Chondrocyte (in vitro differentiated cells): Measurements from ENCODE around the gene RASA1. TPM values are rescaled to one million over a fixed set of nuclear protein-coding genes. Genes with fewer than 3 reads are reported as not detected.

Experiments
- DNase-seq: peaks from one replicate; pipeline ENCODE4 v3.0.0; 2021; ENCODE audit warnings: mixed read lengths, low spot score
- H3K27ac Mint-ChIP-seq: one replicate; pipeline ENCODE4 v1.8.0; 2021; ENCODE audit warnings: mild to moderate bottlenecking, moderate library complexity, mixed read lengths; ENCODE audit not compliant: unreplicated experiment
- H3K27me3 Mint-ChIP-seq: 2 replicates; pipeline ENCODE4 v1.8.0; 2021; ENCODE audit warnings: low read depth, mixed read lengths
- H3K36me3 Mint-ChIP-seq: 2 replicates; pipeline ENCODE4 v1.8.0; 2021; ENCODE audit warnings: low read depth, mixed read lengths
- H3K4me1 Mint-ChIP-seq: 2 replicates; pipeline ENCODE4 v1.8.0; 2021; ENCODE audit warnings: low read depth, mild to moderate bottlenecking, mixed read lengths
- H3K4me3 Mint-ChIP-seq: one replicate; pipeline ENCODE4 v1.8.0; 2021; ENCODE audit warnings: mild to moderate bottlenecking, moderate library complexity, mixed read lengths; ENCODE audit not compliant: unreplicated experiment
- H3K9me3 Mint-ChIP-seq: 2 replicates; pipeline ENCODE4 v1.8.0; 2021; ENCODE audit warnings: low read depth, mixed read lengths
- CTCF ChIP-seq: fragments of 200-600 bp; sonication (generic); IDR thresholded peaks from 2 replicates; pipeline ENCODE4 v1.5.0; 2021; ENCODE audit warnings: antibody characterized with exemption, mild to moderate bottlenecking, moderate library complexity
- total RNA-seq: library from RNA; stranded (reverse); gene quantifications from 3 replicates; pipeline ENCODE4 v1.2.1, GENCODE V29; 2021

The RASA1 gene
- total RNA-seq, 1 donor from 2014 or later, result 38.3 TPM

- TF ChIP-seq CTCF, result no peak
- Mint-ChIP-seq H3K4me1 (peaks cover 24% of the 10 kb centered on the region), H3K27ac (peak overlapping the region; percentile 64), H3K27me3 (no peaks in the 10 kb centered on the region), H3K9me3 (no peaks in the 10 kb centered on the region), H3K36me3 (peaks cover 19% of the 10 kb centered on the region), H3K4me3 (peak overlapping the region; percentile 88)
- DNase-seq, result no peak
Observed at GRCh38 chr5:87410931-87411330, 143.2 kb downstream of the RASA1 start.

GRCh38 chr5:87411586-87411972, 143.9 kb downstream of the RASA1 start:
- peak overlapping the region; percentile 88 for H3K4me3 Mint-ChIP-seq
- DNase-seq, result no peak
- H3K36me3 Mint-ChIP-seq, result peaks cover 19% of the 10 kb centered on the region
- TF ChIP-seq CTCF, result no peak
- H3K27me3 Mint-ChIP-seq, result no peaks in the 10 kb centered on the region
- no peaks in the 10 kb centered on the region for H3K9me3 Mint-ChIP-seq
- H3K27ac Mint-ChIP-seq, result peak overlapping the region; percentile 98
- peaks cover 24% of the 10 kb centered on the region for H3K4me1 Mint-ChIP-seq

- Mint-ChIP-seq H3K4me3 (peak overlapping the region; percentile 88), H3K36me3 (peaks cover 14% of the 10 kb centered on the region), H3K9me3 (no peaks in the 10 kb centered on the region), H3K4me1 (peaks cover 24% of the 10 kb centered on the region), H3K27me3 (no peaks in the 10 kb centered on the region), H3K27ac (peak overlapping the region; percentile 98)
- DNase-seq, result no peak
- TF ChIP-seq CTCF, result peak; percentile 9
Observed at GRCh38 chr5:87411973-87412629, 144.4 kb downstream of the RASA1 start.

GRCh38 chr5:87412630-87413342, 145.1 kb downstream of the RASA1 start, which contains the start of gene CCNH:
CCNH (minus strand) TSS chr5:87412930; CDS start chr5:87412794, 136 bp downstream.
- DNase-seq, result peak; percentile 98
- Mint-ChIP-seq H3K4me3 (peak within 1 kb of the TSS; percentile 88), H3K27me3 (no peaks in the 10 kb centered on the region), H3K36me3 (peaks cover 9% of the 10 kb centered on the region), H3K27ac (peak within 1 kb of the TSS; percentile 98), H3K9me3 (no peaks in the 10 kb centered on the region), H3K4me1 (peaks cover 24% of the 10 kb centered on the region)
- TF ChIP-seq CTCF, result no peak

GRCh38 chr5:87413343-87413645, 145.6 kb downstream of the RASA1 start:
- Mint-ChIP-seq H3K27ac (peak overlapping the region; percentile 98), H3K4me3 (peak overlapping the region; percentile 88), H3K36me3 (peaks cover 8% of the 10 kb centered on the region), H3K9me3 (no peaks in the 10 kb centered on the region), H3K4me1 (peaks cover 24% of the 10 kb centered on the region), H3K27me3 (no peaks in the 10 kb centered on the region)
- TF ChIP-seq CTCF, result no peak
- DNase-seq, result no peak
